HG02885 (cell line): ENCODE measurements around the gene SRSF2.
"Not testable (repeated sequence)": the region's sequence is repeated elsewhere in the genome, so short reads cannot be mapped to it uniquely, and the experiment has no call there.

ENCODE experiments used
- ATAC-seq: cut with Tn5 transposase; IDR thresholded peaks from one replicate; pipeline ENCODE4 v1.9.1; 2021; ENCODE audit warnings: mild to moderate bottlenecking; ENCODE audit not compliant: unreplicated experiment, poor library complexity

SRSF2 gene

GRCh38 chr17:76702941-76703637 is 34.0 kb downstream of the SRSF2 start:
- no peak for ATAC-seq

GRCh38 chr17:76702076-76702475 is 35.1 kb downstream of the SRSF2 start:
- ATAC-seq: no peak

- ATAC-seq: no peak
Observed at GRCh38 chr17:76701471-76701967, 35.6 kb downstream of the SRSF2 start.

GRCh38 chr17:76700617-76701470 is 36.3 kb downstream of the SRSF2 start:
- ATAC-seq: no peak

- no peak for ATAC-seq
Observed at GRCh38 chr17:76700270-76700616, 36.9 kb downstream of the SRSF2 start.

- not testable (repeated sequence) for ATAC-seq
Observed at GRCh38 chr17:76698466-76698977, 38.6 kb downstream of the SRSF2 start.

- ATAC-seq: no peak
Observed at GRCh38 chr17:76697702-76698465, 39.2 kb downstream of the SRSF2 start.

GRCh38 chr17:76696763-76697701 is 40.1 kb downstream of the SRSF2 start:
- peak; percentile 36 for ATAC-seq

- no peak for ATAC-seq
Observed at GRCh38 chr17:76695059-76695831, 41.9 kb downstream of the SRSF2 start.

- no peak for ATAC-seq
Observed at GRCh38 chr17:76691379-76692191, 45.5 kb downstream of the SRSF2 start.

- no peak for ATAC-seq
Observed at GRCh38 chr17:76690596-76691280, 46.4 kb downstream of the SRSF2 start.

- no peak for ATAC-seq
Observed at GRCh38 chr17:76689859-76690258, 47.3 kb downstream of the SRSF2 start.

- ATAC-seq: no peak
Observed at GRCh38 chr17:76688165-76688622, 48.9 kb downstream of the SRSF2 start.

GRCh38 chr17:76687298-76688164 is 49.6 kb downstream of the SRSF2 start:
- no peak for ATAC-seq

GRCh38 chr17:76686538-76687297 is 50.4 kb downstream of the SRSF2 start:
- no peak for ATAC-seq

- no peak for ATAC-seq
Observed at GRCh38 chr17:76685846-76686245, 51.3 kb downstream of the SRSF2 start.
